HEK293 (cell line): ENCODE measurements around the gene ACAD8.

ENCODE experiments used
- BCL11B ChIP-seq: fragments of 450-650 bp; formaldehyde crosslinking; IDR thresholded peaks from 2 replicates; pipeline ENCODE4 v1.5.1; 2016; ENCODE audit warnings: low read depth, missing biosample characterization, missing genetic modification characterization
- GFI1B ChIP-seq: fragments of 450-650 bp; formaldehyde crosslinking; IDR thresholded peaks from 2 replicates; pipeline ENCODE4 v1.5.1; 2016; ENCODE audit warnings: missing biosample characterization, missing genetic modification characterization
- GLI2 ChIP-seq: fragments of 450-650 bp; formaldehyde crosslinking; IDR thresholded peaks from 2 replicates; pipeline ENCODE4; 2017; ENCODE audit warnings: missing biosample characterization, missing genetic modification characterization, low read depth, borderline replicate concordance
- GLI4 ChIP-seq: fragments of 450-650 bp; formaldehyde crosslinking; IDR thresholded peaks from 2 replicates; pipeline ENCODE4 v1.5.1; 2016; ENCODE audit warnings: missing biosample characterization, missing genetic modification characterization
- GLIS1 ChIP-seq: fragments of 450-650 bp; formaldehyde crosslinking; IDR thresholded peaks from 2 replicates; pipeline ENCODE4 v1.5.1; 2016; ENCODE audit warnings: missing biosample characterization, missing genetic modification characterization
- GLIS2 ChIP-seq: fragments of 450-650 bp; formaldehyde crosslinking; IDR thresholded peaks from 2 replicates; pipeline ENCODE4 v1.5.1; 2016; ENCODE audit warnings: missing biosample characterization, missing genetic modification characterization
- MEIS1 ChIP-seq: sonication (generic); formaldehyde crosslinking; IDR thresholded peaks from 2 replicates; pipeline ENCODE4 v1.8.1; 2022; ENCODE audit warnings: missing genetic modification reagents, mild to moderate bottlenecking, borderline replicate concordance
- ZBTB1 ChIP-seq: fragments of 450-650 bp; formaldehyde crosslinking; IDR thresholded peaks from 2 replicates; pipeline ENCODE4 v1.5.1; 2016; ENCODE audit warnings: missing biosample characterization, missing genetic modification characterization
- ZBTB7A ChIP-seq: fragments of 450-650 bp; formaldehyde crosslinking; IDR thresholded peaks from 2 replicates; pipeline ENCODE4 v1.5.1; 2016; ENCODE audit warnings: low read depth, missing biosample characterization, missing genetic modification characterization
- ZFP41 ChIP-seq: fragments of 450-650 bp; formaldehyde crosslinking; IDR thresholded peaks from 2 replicates; pipeline ENCODE4 v1.5.1; 2016; ENCODE audit warnings: missing biosample characterization, missing genetic modification characterization, borderline replicate concordance
- ZNF114 ChIP-seq: fragments of 450-650 bp; formaldehyde crosslinking; IDR thresholded peaks from 2 replicates; pipeline ENCODE4 v1.5.0; 2017; ENCODE audit warnings: missing biosample characterization, missing genetic modification characterization
- ZNF18 ChIP-seq: fragments of 450-650 bp; formaldehyde crosslinking; IDR thresholded peaks from 2 replicates; pipeline ENCODE4 v1.5.1; 2016; ENCODE audit warnings: missing biosample characterization, missing genetic modification characterization
- ZNF266 ChIP-seq: fragments of 450-650 bp; formaldehyde crosslinking; IDR thresholded peaks from 2 replicates; pipeline ENCODE4 v1.5.1; 2016; ENCODE audit warnings: missing biosample characterization, missing genetic modification characterization, low read depth
- ZNF366 ChIP-seq: fragments of 450-650 bp; formaldehyde crosslinking; conservative IDR thresholded peaks from 2 replicates; pipeline ENCODE4 v1.5.1; 2016; ENCODE audit warnings: missing biosample characterization, missing genetic modification characterization
- ZNF398 ChIP-seq: fragments of 450-650 bp; formaldehyde crosslinking; IDR thresholded peaks from 2 replicates; pipeline ENCODE4 v1.5.1; 2017; ENCODE audit warnings: missing biosample characterization, missing genetic modification characterization
- ZNF433 ChIP-seq: fragments of 450-650 bp; formaldehyde crosslinking; IDR thresholded peaks from 2 replicates; pipeline ENCODE4 v1.5.1; 2016; ENCODE audit warnings: missing biosample characterization, missing genetic modification characterization, low read depth
- ZNF548 ChIP-seq: fragments of 450-650 bp; formaldehyde crosslinking; IDR thresholded peaks from 2 replicates; pipeline ENCODE4 v1.5.1; 2016; ENCODE audit warnings: missing biosample characterization, missing genetic modification characterization
- ZNF549 ChIP-seq: fragments of 450-650 bp; IDR thresholded peaks from 2 replicates; pipeline ENCODE4 v1.5.1; 2018; ENCODE audit warnings: missing biosample characterization, missing genetic modification characterization, mild to moderate bottlenecking, inconsistent platforms, moderate library complexity
- ZNF560 ChIP-seq: fragments of 450-650 bp; formaldehyde crosslinking; IDR thresholded peaks from 2 replicates; pipeline ENCODE4 v1.5.1; 2017; ENCODE audit warnings: missing biosample characterization, missing genetic modification characterization, borderline replicate concordance
- ZNF600 ChIP-seq: fragments of 450-650 bp; formaldehyde crosslinking; IDR thresholded peaks from 2 replicates; pipeline ENCODE4 v1.5.1; 2016; ENCODE audit warnings: missing biosample characterization, missing genetic modification characterization
- ZNF645 ChIP-seq: fragments of 450-650 bp; formaldehyde crosslinking; IDR thresholded peaks from 2 replicates; pipeline ENCODE4; 2016; ENCODE audit warnings: missing biosample characterization, missing genetic modification characterization
- TF ChIP-seq, protein P1 (sequence below): fragments of 450-650 bp; formaldehyde crosslinking; IDR thresholded peaks from 2 replicates; pipeline ENCODE4 v1.5.1; 2016; ENCODE audit warnings: missing biosample characterization, missing genetic modification characterization
- TF ChIP-seq, protein P2 (sequence below): fragments of 450-650 bp; formaldehyde crosslinking; IDR thresholded peaks from 2 replicates; pipeline ENCODE4 v1.5.1; 2017; ENCODE audit warnings: missing biosample characterization, missing genetic modification characterization
- TF ChIP-seq, protein P3 (sequence below): fragments of 450-650 bp; formaldehyde crosslinking; IDR thresholded peaks from 2 replicates; pipeline ENCODE4 v1.5.1; 2016; ENCODE audit warnings: missing biosample characterization, missing genetic modification characterization
- TF ChIP-seq, protein P4 (sequence below): IDR thresholded peaks from 2 replicates; pipeline ENCODE4 v1.6.1; 2011; ENCODE audit warnings: mild to moderate bottlenecking, low read depth, low read length, borderline replicate concordance

ACAD8 gene

DNA sequence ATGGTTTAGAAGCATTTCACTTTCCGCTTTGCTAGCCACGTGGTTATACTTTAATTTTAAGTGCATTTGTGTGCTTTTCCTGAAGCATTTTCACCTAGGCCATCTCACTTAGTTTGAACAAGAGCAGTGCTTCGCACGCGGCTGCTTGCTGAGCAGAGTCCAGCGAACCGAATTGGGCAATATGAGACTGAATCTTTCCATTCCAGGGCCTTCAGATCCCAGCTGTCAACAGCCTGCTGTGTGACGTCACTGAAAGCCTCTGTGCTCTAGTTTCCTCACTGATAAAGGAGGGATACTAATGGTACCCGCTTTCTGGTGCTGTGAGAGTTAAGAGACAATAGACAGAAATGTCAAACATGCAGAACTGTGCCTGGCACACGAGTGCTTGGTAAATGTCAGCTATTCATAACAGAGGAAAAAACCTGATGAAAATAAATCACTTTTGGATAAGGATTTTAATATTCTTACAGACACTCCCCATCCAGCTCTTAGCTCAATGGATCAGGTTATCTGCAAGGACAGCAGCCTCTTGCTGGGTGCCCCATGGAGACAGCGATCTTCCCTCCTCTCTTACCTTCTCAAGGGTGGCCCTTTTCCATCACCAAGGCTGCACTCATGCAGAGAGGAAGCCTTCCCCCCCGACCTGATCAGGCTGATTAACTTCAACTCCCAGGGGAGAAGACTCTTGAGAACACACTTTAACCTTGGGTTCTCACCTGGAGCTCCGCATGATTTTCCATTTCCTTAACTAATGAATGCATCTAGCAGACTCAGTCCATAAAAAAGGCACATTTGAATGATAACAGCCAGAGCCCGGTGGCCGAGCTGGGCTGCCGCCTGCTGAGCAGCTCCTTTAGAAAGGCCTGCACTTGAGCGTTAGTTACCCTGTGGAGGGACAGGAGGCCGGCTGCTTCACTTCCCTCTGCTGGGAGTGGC is 19.3 kb downstream of the ACAD8 start (continued):
- no peak for TF ChIP-seq MEIS1 (CRISPR knock-in tag)
- TF ChIP-seq, protein P1, sequence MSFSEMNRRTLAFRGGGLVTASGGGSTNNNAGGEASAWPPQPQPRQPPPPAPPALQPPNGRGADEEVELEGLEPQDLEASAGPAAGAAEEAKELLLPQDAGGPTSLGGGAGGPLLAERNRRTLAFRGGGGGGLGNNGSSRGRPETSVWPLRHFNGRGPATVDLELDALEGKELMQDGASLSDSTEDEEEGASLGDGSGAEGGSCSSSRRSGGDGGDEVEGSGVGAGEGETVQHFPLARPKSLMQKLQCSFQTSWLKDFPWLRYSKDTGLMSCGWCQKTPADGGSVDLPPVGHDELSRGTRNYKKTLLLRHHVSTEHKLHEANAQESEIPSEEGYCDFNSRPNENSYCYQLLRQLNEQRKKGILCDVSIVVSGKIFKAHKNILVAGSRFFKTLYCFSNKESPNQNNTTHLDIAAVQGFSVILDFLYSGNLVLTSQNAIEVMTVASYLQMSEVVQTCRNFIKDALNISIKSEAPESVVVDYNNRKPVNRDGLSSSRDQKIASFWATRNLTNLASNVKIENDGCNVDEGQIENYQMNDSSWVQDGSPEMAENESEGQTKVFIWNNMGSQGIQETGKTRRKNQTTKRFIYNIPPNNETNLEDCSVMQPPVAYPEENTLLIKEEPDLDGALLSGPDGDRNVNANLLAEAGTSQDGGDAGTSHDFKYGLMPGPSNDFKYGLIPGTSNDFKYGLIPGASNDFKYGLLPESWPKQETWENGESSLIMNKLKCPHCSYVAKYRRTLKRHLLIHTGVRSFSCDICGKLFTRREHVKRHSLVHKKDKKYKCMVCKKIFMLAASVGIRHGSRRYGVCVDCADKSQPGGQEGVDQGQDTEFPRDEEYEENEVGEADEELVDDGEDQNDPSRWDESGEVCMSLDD (tag by site-specific recombination) = no peak
- no peak for TF ChIP-seq ZNF560 (tag by site-specific recombination)
- no peak for TF ChIP-seq ZNF266
- peak; percentile 20; the same call in 1 of the 2 replicates for TF ChIP-seq ZNF366
- peak; percentile 84 for TF ChIP-seq GLIS1 (tag by site-specific recombination)
- TF ChIP-seq GLI4 = no peak
- TF ChIP-seq, protein P2, sequence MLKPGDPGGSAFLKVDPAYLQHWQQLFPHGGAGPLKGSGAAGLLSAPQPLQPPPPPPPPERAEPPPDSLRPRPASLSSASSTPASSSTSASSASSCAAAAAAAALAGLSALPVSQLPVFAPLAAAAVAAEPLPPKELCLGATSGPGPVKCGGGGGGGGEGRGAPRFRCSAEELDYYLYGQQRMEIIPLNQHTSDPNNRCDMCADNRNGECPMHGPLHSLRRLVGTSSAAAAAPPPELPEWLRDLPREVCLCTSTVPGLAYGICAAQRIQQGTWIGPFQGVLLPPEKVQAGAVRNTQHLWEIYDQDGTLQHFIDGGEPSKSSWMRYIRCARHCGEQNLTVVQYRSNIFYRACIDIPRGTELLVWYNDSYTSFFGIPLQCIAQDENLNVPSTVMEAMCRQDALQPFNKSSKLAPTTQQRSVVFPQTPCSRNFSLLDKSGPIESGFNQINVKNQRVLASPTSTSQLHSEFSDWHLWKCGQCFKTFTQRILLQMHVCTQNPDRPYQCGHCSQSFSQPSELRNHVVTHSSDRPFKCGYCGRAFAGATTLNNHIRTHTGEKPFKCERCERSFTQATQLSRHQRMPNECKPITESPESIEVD = no peak
- no peak for TF ChIP-seq ZNF645 (tag by site-specific recombination)
- TF ChIP-seq, protein P3, sequence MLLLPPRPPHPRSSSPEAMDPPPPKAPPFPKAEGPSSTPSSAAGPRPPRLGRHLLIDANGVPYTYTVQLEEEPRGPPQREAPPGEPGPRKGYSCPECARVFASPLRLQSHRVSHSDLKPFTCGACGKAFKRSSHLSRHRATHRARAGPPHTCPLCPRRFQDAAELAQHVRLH = no peak
- no peak for TF ChIP-seq ZNF549 (tag by site-specific recombination)
- TF ChIP-seq GLIS2 (tag by site-specific recombination) = no peak
- no peak for TF ChIP-seq ZFP41
- TF ChIP-seq BCL11B (tag by site-specific recombination) = no peak
- TF ChIP-seq ZNF600 (tag by site-specific recombination) = no peak
- no peak for TF ChIP-seq ZBTB7A (tag by site-specific recombination)
- TF ChIP-seq, protein P4, sequence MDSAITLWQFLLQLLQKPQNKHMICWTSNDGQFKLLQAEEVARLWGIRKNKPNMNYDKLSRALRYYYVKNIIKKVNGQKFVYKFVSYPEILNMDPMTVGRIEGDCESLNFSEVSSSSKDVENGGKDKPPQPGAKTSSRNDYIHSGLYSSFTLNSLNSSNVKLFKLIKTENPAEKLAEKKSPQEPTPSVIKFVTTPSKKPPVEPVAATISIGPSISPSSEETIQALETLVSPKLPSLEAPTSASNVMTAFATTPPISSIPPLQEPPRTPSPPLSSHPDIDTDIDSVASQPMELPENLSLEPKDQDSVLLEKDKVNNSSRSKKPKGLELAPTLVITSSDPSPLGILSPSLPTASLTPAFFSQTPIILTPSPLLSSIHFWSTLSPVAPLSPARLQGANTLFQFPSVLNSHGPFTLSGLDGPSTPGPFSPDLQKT = no peak
- no peak for TF ChIP-seq ZNF433
- peak; percentile 35; the same call in 1 of the 2 replicates for TF ChIP-seq ZNF18
- TF ChIP-seq GFI1B (tag by site-specific recombination) = no peak
- TF ChIP-seq ZNF398 = no peak
- no peak for TF ChIP-seq ZBTB1 (tag by site-specific recombination)
- TF ChIP-seq ZNF114 (tag by site-specific recombination) = no peak
- no peak for TF ChIP-seq ZNF548 (tag by site-specific recombination)
- no peak for TF ChIP-seq GLI2 (tag by site-specific recombination)
